NCI-H2227 (cell line): Measurements from ENCODE around the gene RNF32.
"Not testable (repeated sequence)": the region's sequence is repeated elsewhere in the genome, so short reads cannot be mapped to it uniquely, and the experiment has no call there.

Experiments
- DNase-seq: peaks from one replicate; lab custom pipeline; 2025; ENCODE audit not compliant: unreplicated experiment; lab: John Stamatoyannopoulos, UW

RNF32 gene

DNA sequence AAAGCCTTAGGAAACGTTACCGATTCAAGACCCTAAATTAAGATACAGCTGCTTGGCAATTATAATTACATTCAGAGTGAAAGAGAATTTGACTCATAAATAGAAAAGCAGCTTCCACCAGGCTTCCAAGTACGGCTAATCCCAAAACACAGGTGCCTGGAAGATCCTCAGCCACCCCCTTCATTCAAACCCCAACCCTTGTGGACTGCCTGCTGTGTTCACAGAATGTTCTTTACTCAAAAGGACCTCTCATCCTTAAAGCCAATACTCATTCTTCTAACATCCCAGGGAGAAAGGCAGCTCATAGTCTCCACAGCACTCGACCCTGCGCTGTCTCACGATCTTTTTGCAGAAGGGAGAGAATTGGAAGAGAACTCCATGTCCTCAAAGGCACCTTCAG lies 32.9 kb downstream of the RNF32 start:
- no peak for DNase-seq

DNA sequence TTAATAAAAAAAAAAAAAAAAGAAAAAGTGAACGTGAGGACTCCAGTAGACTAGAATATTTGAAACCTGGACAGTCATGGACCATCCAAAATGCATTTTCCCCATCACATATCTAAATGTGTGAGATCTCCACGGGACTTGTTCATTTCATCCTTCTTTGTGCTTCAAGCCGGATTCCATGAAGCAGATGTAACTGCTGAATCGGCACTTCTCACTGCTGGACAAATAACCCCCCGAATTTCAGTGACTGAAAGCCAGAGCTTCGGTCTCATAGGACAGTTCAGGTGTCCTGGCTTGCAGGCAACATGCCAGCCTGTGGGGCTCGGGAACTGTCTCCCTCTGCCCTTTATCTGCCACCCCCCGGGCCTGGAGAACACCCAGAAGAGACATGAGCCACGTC lies 33.3 kb downstream of the RNF32 start:
- no peak for DNase-seq

DNA sequence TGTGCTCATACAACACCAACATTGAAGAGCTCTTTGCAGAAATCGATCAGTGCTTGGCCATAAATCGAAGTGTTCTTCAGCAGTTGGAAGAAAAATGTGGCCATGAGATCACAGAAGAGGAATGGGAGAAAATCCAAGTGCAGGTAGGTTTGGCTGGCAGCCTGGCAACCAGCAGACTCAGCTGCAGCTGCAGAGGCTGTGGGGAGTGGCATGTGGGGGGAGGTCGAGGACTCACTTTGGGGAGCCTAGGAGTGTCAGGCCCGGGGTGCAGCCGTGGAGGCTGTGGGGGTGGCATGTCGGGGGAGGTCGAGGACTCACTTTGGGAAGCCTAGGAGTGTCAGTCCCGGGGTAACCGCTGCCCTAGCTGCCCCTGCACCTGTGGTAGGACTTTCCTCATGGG lies 35.1 kb downstream of the RNF32 start:
- DNase-seq, result no peak

DNA sequence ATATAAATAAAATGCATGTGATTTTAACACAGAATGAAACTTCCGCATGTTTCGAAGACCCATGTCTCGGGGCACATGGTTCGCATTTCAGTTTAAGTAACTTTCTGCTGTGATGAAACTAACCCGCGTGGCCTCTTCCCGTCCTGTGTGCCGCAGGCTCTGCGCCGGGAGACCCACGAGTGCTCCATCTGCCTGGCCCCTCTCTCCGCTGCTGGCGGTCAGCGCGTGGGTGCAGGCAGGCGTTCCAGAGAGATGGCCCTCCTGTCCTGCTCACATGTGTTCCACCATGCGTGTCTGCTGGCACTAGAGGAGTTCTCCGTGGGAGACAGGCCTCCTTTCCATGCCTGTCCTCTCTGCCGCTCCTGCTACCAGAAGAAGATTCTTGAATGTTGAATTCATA lies 35.7 kb downstream of the RNF32 start:
- DNase-seq, result no peak

DNA sequence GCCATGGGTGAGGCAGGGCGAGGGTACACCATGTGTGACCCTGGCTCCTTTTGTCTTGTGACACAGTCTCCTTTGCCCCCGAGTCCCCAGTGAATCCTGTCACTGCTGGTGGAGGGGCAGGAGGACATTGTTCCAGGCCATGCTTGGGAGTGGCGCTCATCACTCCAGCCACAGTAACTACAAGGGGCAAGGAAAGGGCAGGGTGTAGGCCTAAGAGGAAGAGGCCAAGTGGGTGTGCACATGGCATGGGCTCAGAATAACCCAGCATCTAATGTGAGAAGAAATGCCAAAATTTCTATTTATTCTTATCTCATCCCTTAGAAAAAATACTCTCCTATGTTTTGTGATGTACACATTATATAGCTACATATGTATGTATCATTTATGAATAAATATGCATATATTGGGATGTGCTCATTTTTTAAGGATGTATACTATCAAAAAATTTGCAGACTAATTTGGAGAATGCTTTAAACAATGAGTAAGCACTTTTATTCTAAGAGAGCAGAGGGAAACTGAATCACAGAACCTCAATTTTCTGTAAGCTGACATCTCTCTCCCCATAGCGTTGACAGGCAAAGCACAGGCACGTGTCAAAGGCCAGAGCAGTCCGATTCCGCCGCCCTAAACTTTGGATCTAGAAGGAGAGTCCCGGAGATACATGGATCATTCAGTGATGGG lies 36.9 kb downstream of the RNF32 start:
- DNase-seq, result no peak

DNA sequence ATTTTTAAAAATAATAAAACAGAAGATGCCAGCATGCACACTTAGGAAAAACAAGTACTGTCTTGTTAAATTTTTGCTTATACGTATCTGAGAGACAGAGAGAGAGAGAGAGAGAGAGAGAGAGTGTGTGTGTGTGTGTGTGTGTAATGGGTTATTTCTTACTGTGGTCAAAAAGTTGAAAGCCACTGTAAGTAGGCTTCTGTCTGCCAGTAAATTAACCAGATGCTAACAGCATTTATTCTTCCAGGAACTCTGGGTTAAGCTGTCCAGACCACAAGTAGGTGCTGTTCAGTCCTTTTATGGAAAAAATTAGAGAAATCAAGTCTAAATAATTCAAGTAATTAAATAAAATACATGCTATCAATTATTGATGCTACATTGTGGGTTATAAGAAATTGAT lies 39.7 kb downstream of the RNF32 start:
- no peak for DNase-seq

DNA sequence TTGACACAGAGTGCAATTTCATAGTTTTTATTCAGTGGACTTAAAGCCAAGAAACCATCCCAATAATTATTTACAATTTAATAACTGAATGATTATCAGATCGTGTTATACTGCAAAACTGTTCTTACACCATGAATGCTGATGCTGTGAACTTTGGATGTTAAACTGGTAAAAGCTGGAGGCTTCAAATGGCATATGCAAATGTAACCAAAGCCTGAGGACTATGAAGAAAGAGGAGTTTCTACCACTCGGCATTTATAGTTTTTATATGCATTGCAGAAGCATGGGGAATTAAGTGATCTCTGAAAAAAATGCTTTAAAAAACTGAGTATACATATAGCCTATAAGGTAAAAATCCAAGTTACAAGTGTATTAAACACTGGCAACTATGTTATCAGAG lies 42.4 kb downstream of the RNF32 start:
- no peak for DNase-seq

DNA sequence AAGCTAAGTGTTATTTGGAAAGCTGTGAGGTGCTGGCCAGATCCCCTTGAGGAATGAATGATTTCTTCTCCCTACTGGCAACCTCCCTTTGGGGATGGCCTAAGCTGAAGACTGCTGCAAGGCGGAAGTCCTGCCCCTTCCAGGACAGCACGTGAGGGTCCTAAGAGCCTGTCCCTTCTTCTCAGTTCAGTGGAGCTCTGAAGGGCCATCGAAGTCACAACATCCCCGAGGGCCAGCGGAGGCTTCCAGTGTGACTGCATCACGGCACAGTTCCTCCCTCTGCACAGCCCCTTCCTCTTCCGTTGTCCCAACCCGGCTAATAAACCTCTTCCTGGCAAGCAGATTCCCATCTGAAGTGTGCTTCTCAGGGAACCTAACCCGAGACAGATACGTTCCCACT lies 43.7 kb downstream of the RNF32 start:
- DNase-seq, result no peak

DNA sequence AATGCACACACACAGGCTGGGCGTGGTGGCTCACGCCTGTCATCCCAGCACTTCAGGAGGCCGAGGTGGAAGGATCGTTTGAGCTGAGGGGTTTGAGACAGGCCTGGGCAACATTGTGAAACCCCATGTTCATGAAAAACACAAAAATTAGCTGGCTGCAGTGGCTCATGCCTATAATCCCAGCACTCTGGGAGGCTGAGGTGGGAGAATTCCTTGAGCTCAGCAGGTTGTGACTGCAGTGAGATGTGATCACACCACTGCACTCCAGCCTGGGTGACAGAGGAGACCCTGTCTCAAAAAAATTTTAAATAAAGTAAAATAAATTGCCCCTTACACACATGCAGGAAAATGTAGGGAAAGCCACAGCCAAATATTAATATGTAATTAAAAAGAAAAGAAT lies 44.1 kb downstream of the RNF32 start:
- no peak for DNase-seq

DNA sequence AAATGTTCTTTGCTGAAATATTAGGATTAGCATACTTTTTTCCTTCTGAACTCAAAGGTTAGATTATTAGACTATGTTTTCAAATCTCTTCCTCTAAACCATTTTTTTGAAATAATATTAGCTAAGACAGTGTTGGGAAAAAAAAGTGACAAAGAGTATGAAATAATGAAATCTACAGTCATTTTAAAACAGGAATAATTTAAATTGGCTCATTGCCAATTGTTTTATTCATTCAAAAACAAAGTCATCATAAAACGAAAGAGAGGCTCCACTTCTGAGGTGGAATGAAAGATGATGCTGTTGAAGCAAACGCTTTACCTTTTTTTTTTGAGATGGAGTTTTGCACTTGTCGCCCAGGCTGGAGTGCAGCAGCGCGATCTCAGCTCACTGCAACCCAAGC lies 51.2 kb downstream of the RNF32 start:
- no peak for DNase-seq

DNA sequence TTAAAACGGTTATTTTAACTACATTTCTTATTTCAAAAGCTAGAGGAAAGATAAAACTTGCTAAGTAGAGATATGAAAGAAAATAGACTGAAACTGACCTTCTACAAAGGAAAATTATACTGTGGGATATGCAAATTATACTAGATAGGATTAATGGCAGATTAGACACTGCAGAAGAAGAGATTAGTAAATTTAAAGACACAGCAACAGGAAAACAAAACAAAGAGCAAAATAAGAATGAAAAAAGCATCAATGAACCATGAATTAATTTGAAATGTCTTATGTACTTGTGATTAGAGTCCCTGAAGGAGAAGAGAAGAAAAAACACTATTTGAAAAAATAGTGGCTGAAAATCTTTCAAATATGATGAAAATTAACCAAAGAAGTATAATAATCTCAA lies 52.3 kb downstream of the RNF32 start:
- DNase-seq, result no peak

DNA sequence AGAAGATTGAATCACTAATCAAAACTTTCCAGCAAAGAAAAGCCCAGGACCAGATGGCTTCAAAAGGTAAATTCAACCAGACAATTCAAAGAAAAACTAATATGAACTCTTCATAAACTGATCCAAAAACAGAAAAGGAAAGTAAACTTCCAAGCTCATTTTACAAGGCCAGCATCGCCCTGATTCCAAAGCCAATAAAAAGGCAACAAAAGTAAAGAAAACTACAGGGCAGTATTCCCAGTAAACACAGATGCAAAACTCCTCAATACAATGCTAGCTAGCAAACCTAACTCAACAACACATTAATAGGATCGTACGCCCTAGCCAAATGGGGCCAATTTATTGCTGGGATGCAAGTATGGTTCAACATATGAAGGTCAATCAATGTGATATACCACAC lies 53.1 kb downstream of the RNF32 start:
- DNase-seq, result no peak

DNA sequence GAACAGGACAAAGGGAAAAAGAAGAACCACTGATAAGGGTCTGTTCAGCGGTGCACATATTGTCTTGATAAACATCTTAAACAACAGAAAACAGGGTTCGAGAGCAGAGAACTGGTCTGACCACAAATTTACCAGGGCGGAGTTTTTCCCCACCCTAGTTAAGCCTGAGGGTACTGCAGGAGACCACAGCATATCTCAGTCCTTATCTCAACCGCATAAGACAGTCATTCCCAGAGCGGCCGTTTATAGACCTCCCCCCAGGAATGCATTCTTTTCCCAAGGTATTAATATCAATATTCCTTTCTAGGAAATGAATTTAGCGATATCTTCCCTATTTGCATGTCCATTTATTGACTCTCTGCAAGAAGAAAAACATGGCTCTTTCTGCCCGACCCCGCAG lies 56.7 kb downstream of the RNF32 start:
- DNase-seq, result not testable (repeated sequence)

DNA sequence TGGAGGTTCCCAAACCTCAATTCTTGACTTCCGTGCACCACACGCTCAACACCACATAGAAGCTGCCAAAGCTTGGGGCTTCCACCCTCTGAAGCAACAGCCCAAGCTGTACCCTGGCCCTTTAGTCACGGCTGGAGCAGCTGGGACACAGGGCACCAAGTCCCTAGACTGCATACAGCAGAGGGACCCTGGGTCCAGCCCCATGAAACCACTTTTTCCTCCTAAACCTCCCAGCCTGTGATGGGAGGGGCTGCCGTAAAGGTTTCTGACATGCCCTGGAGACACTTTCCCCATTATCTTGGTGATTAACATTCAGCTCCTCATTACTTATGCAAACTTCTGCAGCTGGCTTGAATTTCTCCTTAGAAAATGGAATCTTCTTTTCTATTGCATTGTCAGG lies 57.9 kb downstream of the RNF32 start:
- DNase-seq, result not testable (repeated sequence)

DNA sequence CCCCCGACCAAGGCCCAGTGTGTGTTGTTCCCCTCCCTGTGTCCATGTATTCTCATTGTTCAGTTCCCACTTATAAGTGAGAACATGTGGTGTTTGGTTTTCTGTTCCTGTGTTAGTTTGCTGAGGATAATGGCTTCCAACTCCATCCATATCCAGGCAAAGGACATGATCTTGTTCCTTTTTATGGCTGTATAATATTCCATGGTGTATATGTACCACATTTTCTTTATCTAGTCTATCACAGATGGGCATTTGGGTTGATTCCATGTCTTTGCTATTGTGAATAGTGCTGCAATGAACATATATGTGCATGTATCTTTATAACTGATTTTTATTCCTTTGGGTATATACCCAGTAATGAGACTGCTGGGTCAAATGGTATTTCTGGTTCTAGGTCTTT lies 61.2 kb downstream of the RNF32 start:
- not testable (repeated sequence) for DNase-seq

DNA sequence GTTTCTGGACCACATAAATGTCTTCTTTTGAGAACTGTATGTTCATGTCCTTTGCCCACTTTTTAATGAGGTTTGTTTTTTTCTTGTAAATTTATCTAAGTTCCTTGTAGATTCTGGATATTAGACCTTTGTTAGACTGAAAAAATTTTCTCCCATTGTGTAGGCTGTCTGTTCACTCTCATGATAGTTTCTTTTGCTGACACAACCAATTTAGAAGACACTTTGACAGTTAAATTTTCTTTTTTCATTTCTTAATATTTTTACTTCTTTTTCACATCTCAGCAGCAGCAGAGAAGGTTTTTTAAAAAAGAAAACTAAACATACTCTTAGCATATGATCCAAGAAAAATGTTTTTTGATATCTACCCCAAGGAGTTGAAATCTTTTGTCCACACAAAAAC lies 61.8 kb downstream of the RNF32 start:
- DNase-seq, result no peak

DNA sequence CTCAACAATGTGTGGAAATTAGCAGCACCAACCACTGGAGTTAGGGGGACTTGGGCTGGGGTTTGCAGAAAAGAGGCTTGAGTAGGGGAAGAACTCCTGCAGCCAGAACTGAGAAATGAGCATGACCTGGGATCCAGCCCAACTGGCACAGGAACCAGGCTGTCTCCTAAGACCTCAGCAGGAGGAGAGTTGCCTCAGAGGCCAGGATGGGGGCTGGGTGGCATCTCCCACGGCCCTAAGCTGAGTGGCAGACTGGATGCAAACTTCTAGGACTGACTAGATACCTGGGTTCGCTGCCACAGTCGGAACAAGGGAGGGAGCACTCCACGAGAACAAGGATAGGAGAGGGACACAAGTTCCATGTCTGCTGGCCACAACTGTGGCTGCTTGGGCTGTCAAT lies 62.6 kb downstream of the RNF32 start:
- DNase-seq, result no peak

DNA sequence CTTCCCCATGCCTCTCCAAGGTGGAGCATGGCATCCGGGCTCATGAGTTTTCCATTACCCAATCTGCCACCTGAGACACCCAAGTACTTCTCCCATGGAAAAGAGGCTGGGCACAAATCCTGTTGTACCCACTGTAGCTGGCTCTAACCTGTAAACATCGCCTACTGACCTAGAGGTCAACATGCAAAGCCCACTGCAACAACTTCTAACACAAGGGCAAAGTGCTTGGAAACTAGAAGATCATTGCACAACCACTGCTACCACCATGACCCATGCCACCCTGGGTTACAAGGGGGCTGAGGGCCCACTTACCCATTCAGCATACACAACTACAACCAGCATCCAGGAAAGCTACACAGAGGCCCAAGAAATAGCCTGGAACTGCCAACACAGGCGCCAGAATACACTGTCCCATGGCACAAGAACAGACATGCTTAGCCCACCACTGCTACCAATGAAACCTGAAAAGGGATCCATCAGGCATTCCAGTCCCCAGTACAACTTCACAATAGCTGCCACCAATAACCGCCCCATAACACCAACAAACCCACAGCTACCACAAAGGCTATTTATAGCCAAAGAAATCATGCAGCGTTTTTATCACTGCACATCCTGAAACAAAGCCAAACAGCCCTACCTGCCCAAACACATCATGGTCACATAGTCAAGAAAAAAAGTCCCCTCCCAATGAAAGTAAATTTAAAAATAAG lies 63.4 kb downstream of the RNF32 start:
- no peak for DNase-seq

DNA sequence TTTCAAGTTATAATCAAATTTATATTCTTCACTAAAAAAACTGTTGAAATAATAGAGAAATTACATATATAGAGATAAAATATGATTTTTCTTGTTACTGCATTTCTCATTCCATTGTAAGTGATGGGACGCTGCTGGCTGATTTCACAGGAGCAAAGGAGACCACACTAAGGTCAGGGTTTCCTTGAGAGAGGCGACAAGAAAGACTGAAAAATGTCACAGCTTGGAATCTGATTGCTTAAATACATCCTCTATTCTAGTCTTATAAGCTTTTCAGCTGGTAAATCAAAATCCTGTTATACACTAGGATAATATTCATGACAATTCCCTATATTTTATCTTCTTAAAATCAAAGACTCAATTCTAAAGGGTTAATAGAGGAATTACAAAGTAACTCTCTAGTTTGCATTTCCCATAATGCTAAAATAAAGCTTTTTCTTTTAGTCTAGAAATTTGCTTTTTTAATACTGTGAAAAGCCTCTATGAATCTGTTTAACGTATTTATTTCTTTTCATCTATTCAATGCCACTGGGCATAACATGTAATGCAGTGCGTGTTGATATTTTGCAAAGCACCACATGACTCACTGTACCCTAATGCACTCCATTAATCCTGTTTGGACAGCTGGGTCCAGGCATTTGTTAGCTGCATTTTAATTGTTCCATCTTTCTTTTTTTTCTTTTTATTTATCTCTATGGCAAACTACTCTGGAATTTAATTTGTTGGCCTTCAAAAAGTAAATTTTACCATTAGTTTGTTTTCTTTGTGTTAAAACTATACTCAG lies 81.7 kb downstream of the RNF32 start:
- no peak for DNase-seq

DNA sequence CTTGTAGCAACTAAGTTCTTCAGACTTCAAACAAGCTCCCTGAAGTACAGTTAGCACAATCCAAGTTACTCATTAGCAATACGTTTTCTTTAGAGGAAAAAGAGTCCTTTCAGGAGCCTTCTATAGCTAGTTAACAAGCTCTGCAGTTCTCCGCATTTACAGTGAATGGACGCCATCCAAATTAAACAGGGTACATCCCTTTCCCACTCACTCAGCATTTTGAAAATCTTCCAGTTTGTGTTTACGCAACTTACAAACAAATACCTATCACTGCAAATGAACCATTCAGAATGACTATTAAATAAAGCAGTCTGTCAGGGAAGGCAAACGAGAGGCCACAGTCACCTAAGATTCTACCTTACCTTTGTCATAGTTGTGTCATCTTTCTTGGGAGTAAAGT lies 84.5 kb downstream of the RNF32 start:
- no peak for DNase-seq

DNA sequence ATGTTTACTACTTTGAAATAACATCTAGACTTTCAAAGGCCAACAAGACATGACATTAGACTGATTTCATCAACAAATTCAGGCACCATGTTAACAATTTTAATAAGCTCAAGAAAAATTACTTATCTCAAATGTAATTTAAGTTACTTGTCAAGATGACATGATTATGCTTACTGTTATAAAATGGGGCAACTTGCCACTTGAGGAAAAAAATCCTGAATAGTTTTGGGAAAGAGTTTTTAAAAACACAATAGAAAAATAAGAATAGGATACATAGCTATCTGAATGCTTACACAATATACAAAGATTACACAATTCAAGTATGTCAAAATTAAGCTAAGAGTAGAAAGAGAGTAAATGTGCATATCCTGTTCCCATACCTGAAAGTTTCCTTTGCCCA lies 85.4 kb downstream of the RNF32 start:
- no peak for DNase-seq
